Ureter (tissue), 1 donor: Measurements from ENCODE around the gene TSPAN16. TPM values are rescaled to one million over a fixed set of nuclear protein-coding genes. Genes with fewer than 3 reads are reported as not detected.

Experiments
- DNase-seq: peaks from one replicate; pipeline ENCODE4 v3.0.0-alpha.2; 2020; ENCODE audit warnings: low spot score
- total RNA-seq: library from RNA; stranded (reverse); gene quantifications from one replicate; pipeline ENCODE4 v1.2.4, GENCODE V29; 2023
- donor health status: DM: yes; HTN: yes; CAD: no.

Gene TSPAN16, protein sequence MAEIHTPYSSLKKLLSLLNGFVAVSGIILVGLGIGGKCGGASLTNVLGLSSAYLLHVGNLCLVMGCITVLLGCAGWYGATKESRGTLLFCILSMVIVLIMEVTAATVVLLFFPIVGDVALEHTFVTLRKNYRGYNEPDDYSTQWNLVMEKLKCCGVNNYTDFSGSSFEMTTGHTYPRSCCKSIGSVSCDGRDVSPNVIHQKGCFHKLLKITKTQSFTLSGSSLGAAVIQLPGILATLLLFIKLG
- total RNA-seq: not detected

DNA sequence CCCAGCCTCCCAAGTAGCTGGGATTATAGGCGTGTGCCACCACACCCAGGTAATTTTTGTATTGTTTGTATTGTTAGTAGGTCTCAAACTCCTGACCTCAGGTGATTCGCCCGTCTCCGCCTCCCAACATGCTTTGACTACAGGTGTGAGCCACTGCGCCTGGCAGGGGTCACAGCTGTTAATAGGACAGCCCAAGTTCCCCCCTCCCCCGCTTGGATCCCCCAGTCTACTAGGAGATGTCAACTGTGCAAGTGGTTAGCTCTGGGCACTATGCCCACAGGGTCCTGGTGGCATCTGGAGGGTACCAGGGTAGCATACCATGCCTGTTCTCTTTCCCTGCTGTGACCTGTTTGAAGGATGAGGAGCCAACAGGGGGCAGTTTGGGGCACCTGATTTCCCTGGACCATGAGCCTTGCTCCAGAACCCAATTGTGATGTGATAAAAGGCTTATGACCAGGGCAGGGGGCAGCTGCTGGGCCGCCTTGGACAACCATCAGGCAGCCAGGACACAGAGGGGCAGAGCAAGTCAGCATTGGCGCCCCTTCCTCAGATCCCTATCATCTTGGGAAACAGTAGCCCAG lies at the start of gene TSPAN16:
Gene TSPAN16 (plus strand): TSS at position 496 of the 581 bp plus-strand sequence. CDS start 138 bp downstream, outside the sequence.
- DNase-seq: no peak

DNA sequence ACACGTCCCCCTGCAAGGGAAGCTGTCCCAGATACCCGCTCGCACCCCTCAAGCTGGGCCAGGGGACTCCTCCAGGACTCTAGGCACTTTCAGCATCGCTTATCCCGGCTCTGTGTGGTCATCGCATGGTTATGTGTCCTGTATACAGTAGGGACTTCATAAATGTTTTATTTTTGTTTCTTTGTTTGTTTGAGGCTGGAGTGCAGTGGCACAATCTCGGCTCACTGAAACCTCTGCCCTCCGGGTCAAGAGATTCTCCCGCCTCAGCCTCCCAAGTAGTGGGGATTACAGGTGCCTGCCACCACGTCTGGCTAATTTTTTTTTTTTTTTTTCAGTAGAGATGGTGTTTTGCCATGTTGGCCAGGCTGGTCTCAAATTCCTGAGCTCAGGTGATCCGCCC lies 49.0 kb upstream of the TSPAN16 start:
- DNase-seq: no peak

DNA sequence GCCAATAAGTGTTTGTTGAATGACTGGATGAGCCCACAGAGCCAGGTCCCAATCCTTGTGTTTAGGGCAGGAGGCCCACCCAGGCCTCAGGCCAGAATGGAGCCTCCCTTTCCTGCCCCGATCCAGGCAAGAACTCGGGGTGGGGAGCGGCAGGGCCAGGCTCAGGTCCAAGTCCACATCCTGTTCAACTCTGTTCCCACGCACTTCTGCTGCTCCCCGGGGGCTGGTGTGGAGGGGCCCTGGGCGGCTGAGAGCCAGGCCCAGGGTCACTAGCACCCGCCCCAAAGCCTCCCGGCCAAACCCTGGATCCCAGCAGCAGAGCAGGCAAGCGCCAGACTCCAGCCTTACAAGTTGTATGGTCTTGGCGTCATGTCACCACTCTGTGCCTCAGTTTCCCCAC lies 48.6 kb upstream of the TSPAN16 start:
- no peak for DNase-seq

DNA sequence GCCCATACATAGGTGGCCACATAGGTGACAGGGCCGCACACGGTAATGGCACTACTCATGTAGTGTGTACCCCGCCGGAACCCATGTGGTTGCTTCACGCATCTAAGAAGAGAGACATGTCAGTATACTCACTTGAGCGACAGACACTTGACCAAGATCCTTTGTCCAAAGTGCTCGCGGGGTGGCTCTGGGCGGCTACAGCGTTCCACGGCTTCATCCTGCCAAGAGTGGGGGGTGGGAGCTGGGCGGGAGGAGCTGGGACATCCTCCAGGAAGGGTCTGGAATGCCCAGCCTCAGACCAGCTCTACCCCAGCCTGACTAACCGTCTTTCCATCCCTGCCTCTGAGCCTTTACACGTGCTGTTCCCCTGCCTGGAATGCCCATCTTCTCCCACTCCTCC lies 48.0 kb upstream of the TSPAN16 start:
- DNase-seq: no peak

DNA sequence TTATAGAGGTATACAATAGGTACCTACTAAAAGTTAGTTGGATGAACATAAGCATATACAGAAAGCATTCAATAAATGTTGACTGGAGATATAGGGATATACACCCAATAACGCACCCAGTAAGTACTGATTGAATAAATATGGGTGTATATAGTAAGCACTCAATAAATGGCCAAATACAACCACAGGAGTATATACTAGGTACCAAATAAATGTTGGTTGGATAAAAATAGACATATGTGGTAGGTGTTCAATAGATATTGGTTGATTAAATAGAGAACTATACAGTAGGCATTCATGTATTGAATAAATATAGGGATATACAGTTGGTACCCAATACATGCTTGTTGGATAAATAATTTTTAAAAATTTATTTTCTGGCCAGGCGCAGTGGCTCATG lies 47.1 kb upstream of the TSPAN16 start:
- no peak for DNase-seq

DNA sequence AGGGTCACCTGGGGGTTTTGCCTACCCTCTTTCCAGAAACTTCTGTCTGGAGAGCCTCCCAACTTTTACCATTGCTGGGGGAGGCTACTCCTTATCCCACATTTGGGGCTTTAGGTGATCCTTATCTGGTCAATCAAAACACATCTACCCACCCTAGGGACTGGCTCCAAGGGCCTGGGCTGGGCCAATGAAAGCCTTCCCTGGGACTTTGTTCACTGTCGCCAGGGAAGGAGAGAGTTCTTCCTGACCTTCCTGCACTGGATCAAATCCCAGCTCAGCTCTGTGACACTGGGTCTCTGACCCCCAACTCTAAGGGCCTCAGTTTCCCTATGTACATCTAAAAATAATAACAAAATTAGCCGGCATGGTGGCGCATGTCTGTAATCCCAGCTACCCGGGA lies 44.7 kb upstream of the TSPAN16 start:
- no peak for DNase-seq

DNA sequence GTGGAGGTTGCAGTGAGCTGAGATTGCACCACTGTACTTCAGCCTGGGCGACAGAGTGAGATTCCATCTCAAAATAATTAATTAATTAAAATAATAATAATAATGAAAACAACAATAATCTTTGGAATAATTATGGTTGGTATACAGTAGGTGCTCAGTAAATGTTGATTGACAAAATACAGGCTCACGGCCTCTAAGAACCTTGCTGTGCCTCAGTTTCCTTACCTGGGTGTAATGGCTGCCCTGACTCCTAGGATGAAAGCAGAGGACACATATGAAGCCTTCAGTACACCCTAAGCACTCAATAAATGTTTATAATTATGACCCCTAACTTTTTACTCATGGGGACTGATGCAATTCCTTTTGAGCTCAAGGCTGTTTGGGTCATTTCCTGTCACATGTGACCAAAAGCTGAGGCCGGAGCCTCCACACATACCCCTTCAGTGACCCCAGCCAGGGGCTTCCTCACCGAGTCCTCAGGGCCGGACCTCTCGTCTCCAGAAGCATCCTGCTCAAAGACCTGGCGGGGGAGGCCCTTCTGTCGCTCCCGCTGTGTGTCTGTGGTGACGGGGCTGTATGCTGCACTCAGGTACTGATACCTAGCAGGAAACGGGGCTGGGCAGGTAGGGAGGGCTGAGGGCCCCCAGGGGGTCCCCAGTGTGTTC lies 44.2 kb upstream of the TSPAN16 start:
- no peak for DNase-seq

DNA sequence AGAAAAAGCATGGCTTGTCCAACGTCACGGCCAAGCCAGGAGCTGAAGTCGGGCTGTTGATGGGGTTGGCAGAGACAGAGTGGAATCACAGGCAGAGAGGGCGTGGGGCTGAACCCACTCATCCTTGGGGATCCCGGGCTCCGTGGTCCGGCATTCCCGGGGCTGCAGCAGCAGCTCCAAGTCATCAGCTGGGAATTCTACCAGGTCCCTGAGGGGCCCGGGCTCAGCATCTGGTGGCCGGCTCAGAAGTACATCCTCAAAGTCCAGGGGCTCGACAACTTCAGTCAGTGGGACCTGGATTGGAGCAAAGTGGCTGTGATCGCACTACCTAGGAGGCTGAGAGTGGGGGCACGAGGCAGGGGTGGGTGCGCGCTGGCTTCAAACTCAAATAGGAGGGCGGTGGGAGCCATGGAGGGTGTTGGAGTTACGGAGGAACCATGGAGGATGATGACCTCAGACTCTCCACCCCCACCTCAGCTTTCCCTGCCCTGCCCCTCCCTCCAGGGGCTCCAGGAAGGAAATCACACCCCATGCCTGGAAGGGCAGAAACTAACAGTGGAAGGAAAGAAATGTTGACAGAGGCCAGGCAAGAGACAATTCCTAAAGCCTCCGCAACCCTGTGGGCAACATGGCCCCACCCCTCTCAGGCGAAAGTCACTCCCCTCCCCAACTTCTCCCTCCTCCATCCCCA lies 43.1 kb upstream of the TSPAN16 start:
- DNase-seq: no peak

DNA sequence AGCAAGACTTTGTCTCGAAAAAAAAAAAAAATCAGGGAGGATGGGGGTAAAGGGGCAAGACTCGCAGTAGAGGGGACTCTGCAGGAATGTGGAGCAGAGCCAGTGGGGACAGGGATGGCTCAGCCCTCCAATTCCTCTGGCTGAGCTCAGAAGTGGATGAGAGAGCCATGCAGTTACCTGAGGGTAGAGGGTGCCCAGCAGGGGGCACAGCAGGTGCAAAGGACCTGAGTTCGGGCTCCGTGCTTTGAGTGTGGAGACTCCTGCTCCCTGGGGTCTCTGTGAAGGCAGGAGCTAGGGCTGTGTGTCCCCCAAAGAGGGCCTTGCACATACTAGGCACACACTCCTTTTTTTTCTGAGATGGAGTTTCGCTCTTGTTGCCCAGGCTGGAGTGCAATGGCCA lies 41.3 kb upstream of the TSPAN16 start:
- no peak for DNase-seq

DNA sequence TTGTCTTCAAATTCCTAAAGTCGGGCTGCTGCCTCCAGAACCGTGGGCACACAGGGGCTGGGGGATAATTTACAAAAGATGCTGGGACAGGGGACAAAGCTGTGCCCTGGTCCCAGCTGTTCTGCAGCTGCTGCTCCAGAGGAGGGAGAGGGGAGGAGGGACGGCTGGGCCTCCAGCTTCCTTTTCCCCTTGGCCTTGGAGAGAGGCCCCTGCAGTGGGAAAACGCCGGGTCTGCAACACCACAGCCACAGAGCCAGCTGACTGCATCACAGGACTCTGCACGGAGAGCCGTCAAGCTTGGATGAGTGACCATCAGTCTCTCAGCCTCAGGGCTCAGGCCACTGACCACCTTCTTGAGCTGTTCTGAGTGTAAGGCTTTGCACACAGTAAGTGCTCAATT lies 39.8 kb upstream of the TSPAN16 start:
- DNase-seq: no peak

DNA sequence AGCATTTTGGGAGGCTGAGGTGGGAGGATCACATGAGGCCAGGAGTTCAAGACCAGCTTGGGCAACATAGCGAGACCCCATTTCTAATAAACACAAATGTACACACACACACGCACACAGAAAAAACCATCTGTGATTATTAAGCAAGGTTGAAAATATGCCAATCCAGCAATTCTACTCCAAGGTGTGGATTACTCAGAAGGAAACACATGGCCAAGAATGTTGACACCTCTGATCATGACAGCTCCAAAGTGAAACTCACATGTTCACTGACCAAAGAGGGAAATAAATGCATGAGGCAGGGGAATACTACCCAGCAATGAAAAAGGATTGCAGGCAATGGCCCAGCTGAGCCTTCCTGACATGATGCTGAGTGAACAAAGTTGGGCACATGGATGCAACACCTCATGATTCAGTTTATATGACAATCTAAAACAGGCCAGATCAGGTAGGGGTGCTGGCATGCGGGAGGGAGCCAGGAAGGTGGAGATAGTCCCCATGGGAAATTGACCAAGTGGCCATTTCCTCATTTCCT lies 38.0 kb upstream of the TSPAN16 start:
- DNase-seq: no peak

DNA sequence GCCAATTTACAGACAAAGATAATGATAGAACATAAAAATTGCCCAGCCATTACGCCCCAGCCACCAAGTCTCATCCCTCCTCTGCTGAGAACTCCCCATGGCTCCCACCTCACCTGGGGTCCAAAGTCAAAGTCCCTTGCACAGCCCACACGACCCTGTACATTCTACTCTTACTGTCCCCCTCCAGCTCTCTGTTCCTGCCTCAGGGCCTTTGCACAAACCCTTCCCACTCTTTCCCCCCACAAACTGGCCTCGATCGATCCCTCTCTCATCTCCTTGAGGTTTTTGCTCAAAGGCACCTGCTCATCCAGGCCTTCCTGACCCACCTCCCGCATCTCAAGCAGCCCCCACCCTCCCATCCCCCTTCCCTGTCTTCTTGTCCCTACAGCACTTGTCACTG lies 35.0 kb upstream of the TSPAN16 start:
- DNase-seq: no peak

DNA sequence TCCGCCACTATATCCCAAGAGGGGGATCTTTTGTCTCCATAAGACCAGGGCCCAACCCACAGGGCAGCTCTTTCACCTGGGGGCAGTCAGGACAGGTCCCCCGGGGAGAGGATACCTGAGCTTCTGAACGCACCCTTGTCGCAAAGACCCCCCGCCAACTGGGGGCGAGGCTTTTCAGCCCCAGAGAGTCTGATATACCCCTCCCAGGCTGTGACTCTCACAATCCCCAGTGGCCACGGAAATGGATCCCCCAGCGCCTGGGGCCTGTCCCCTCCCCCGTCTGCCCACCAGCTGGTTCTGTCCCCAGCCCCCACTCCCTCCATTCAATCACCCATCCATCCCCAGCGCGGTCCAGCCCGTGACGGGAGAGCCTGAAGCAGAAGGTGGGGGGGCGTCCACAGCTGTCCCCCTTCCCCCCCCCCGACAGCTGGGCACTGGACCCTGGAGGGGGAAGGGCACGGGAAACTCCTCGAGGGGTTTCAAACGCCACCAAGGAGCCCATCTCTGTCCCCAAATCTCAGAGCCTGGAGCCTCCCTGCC lies 34.5 kb upstream of the TSPAN16 start:
- DNase-seq: no peak

DNA sequence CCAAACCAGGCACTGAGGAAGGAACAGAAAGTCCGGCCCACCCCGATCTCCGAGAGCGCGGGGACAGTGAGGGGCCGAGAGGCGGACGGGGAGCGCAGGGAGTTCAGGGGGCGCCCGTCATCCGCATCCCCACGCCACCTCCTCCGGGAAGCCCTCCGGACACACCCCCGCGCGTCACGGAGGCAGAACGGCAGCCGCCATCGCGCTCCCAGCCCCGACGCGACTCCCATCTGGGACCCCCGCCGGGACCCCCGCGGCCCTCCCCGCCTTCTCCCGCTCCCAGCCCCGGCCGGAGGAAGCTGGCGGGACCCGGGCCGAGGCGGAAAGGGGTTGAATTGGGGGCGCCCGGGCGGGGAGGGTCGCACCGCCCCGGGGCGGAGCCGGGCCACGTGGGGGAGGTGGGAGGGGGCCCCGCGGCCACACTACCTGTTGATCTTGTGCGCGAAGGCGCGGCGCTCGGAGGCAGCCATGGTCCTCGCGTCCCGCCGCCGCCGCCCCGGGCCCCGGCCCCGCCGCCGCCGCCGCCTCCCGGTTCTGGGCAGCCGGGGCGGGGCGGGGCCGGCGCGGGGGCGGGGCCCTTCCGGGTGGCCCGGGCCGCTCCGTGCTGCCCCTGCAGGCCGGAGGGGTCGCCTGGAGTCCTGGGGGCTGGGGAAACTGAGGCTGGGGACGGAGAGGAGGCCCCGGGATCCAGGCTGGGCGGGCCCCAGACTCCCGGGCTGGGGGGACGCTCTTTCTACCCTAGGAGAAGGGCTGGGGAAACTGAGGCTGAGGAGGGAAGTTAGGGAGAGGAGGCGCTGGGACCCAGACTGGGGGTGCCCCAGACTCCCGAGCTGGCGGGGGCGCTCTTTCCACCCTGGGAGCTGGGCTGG lies 33.8 kb upstream of the TSPAN16 start, which contains the start of gene DOCK6:
Gene DOCK6 (minus strand): TSS at position 554 of the 869 bp plus-strand sequence. CDS start 84 bp downstream, at position 470.
- no peak for DNase-seq

DNA sequence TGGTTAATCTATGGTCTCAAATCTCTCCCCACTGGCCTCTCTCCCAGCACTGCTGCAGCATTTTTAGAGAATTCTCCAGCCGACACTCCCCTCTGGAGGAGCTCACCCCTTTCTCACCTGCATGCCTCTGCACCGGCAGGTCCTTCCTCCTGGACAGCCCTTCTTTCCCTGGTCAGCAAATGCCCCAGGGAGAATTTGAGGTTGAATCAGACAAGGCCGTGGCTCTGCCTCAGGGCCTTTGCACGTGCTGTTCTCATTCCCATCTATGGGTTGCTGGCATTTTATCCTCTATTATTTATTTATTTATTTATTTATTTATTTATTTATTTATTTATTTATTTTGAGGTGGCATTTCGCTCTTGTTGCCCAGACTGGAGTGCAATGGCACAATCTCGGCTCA lies 32.2 kb upstream of the TSPAN16 start:
- DNase-seq: no peak

DNA sequence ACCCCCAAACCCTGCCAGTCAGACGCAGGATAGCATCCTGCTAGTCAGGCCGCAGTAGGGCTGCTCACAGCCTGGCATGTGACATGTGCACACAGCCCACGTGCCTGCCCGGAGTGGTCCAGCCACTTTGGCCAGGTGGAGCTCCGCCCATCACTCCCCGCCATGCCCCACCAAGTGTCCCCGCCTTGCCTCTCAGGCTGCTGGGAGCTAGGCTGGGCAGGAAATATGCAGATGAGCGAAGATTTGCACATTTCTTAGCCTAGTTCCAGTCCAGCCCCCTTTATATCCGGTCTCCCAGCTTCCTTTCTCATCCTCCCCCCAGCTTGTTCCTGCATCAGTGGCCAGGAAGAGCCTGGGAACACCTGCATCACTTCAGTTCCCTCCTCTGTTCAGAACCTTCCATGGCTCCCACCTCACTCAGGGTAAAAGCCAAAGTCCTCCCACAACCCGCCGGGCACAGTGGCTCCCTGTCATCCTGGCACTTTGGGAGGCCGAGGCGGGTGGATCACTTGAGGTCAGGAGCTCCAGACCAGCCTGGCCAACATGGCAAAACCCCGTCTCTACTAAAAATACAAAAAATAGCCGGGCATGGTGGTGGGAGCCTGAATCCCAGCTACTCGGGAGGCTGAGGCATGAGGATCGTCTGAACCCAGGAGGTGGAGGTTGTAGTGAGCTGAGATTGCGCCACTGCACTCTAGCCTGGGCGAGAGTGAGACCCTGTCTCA lies 31.3 kb upstream of the TSPAN16 start:
- DNase-seq: peak; percentile 92

DNA sequence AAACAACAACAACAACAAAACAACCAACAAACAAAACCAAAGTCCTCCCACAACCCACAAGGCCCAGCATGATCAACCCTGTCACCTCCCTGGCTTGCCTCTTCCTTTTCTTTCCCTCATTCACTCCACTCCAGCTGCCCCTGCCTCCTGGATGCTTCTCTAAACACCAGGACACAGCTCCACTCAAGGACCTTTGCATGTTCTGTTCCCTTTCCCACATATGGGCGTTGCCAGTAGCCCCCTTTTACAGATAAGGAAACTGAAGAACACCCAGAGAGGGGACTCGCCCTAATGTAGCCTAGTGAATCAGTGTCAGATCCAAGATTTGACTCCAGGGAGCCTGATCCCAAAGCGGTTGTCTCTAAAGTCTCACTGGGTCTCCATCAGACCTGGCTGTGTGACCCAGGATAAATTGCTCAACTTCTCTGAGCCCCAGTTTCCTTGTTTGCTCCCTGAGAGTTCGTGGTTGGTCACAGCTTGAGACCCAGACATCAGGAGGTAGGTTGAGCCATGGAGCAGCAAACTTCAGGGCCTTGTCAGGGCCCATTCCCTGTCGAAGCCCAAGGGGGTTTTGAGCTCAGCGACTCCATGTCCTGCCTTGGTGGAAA lies 30.7 kb upstream of the TSPAN16 start:
- DNase-seq: no peak

DNA sequence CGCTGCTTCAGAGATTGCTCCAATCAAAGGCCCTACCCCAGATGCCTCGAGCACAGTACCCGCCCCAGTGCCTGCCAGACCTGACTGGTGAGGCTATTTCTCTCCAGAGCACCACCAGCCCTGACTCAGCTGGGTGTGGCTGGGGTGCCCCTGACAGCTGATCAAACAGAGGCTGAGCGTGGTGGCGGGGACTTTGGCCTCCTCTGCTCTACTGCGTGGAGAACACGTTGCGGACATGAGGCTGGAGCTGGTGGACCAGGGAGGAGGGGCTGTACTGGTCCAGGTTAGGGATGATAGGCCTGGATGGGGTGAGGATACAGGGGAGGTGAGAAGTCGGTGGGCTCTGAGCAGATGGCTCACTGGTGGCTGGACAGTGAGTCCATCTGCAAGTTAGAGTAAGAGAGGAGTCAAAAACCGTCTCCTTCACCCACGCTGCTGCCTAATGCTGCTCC lies 30.1 kb upstream of the TSPAN16 start:
- DNase-seq: peak; percentile 90

DNA sequence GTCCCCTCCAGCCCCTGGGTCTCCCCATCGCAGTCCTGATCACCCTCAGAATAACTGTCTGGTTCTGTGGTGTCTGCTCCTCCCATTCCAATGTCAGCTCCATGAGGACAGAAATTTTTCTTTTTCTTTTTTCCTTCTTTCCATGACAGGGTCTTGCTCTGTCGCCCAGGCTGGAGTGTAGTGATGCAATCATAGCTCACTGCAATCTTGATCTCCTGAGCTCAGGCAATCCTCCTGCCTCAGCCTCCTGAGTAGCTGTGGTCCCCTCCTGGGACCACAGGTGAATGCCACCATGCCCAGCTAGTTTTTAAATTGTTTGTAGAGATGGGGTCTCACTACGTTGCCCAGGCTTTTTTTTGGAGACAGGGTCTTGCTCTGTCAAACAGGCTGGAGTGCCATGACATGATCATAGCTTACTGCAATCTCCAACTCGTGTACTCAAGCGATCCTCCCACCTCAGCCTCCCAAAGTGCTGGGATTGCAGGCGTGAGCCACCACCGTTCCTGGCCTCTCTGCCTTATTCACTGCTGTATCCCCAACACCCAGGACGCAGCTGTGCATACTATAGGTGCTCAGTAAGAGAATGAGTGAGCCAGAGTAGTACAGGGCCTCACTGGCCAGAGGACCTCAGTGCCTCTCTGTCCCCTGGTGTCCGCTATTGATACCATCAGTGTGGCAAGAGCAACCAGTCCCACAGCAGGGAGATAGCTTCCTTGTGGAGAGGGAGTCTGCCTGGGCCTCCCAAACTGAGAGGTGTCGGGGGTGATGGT lies 28.5 kb upstream of the TSPAN16 start:
- DNase-seq: no peak
